SU-DHL-6 (cell line): Measurements from ENCODE around the gene ESRRB.
A peak's percentile ranks its signal among the peaks of the same experiment; 100 is the strongest.

Source experiments
- H2AFZ ChIP-seq: fragments of 200-600 bp; sonication (generic); 2 replicates; pipeline ENCODE4 v1.6.1; 2014; ENCODE audit warnings: low read depth, mild to moderate bottlenecking, moderate library complexity, mixed read lengths, antibody characterized with exemption, low read length; ENCODE audit not compliant: severe bottlenecking
- H3F3A ChIP-seq: fragments of 200-600 bp; shearing (Covaris generic); 2 replicates; pipeline ENCODE4 v1.6.0; 2016; ENCODE audit warnings: antibody characterized with exemption, mild to moderate bottlenecking; ENCODE audit not compliant: insufficient read depth
- H3K27ac ChIP-seq: fragments of 200-600 bp; sonication (generic); 2 replicates; pipeline ENCODE4 v1.5.1; 2016; ENCODE audit warnings: low read depth, mild to moderate bottlenecking, low read length, moderate library complexity, mixed read lengths
- H3K27me3 ChIP-seq: fragments of 200-600 bp; sonication (generic), shearing (Covaris generic); 2 replicates; pipeline ENCODE4 v1.6.0; 2014; ENCODE audit warnings: mild to moderate bottlenecking, low read length
- H3K36me3 ChIP-seq: fragments of 200-600 bp; sonication (generic); 2 replicates; pipeline ENCODE4 v1.6.1; 2014; ENCODE audit warnings: mild to moderate bottlenecking, low read length, mixed read lengths
- H3K4me2 ChIP-seq: fragments of 300-600, 200-600 bp; shearing (Covaris generic), sonication (generic); 2 replicates; pipeline ENCODE4 v1.6.0; 2014; ENCODE audit warnings: low read length, low read depth, mild to moderate bottlenecking; ENCODE audit not compliant: poor library complexity, severe bottlenecking
- H3K4me3 ChIP-seq: fragments of 200-600 bp; sonication (generic); 2 replicates; pipeline ENCODE4 v1.5.1; 2014; ENCODE audit warnings: antibody characterized with exemption, low read length, mild to moderate bottlenecking, mixed read lengths; ENCODE audit not compliant: insufficient read depth, poor library complexity, severe bottlenecking
- H3K79me2 ChIP-seq: fragments of 200-600 bp; sonication (generic); 2 replicates; pipeline ENCODE4 v1.6.1; 2014; ENCODE audit warnings: mild to moderate bottlenecking, low read length, moderate library complexity; ENCODE audit not compliant: insufficient read depth
- H3K9ac ChIP-seq: fragments of 200-600 bp; sonication (generic); 2 replicates; pipeline ENCODE4 v1.7.0; 2014; ENCODE audit warnings: mild to moderate bottlenecking, low read length
- H3K9me2 ChIP-seq: fragments of 200-600 bp; sonication (generic); replicated peaks from 2 replicates; pipeline ENCODE4 v1.6.1; 2014; ENCODE audit warnings: low read length; ENCODE audit not compliant: insufficient read depth
- H3K9me3 ChIP-seq: fragments of 200-600 bp; sonication (generic); 2 replicates; pipeline ENCODE4 v1.6.1; 2014; ENCODE audit warnings: low read length, mixed read lengths; ENCODE audit not compliant: insufficient read depth
- H4K20me1 ChIP-seq: fragments of 200-600 bp; sonication (generic); 2 replicates; pipeline ENCODE4 v1.6.1; 2014; ENCODE audit warnings: low read depth, mild to moderate bottlenecking, antibody characterized with exemption, low read length, moderate library complexity, mixed read lengths
- EZH2phosphoT487 ChIP-seq: fragments of 200-600 bp; sonication (generic), shearing (Covaris generic); conservative IDR thresholded peaks from 2 replicates; pipeline ENCODE4 v1.6.1; 2018; ENCODE audit warnings: mild to moderate bottlenecking, antibody characterized with exemption, low read length, moderate library complexity, mixed read lengths
- TF ChIP-seq, protein P1 (sequence below): fragments of 200-600 bp; sonication (generic); IDR thresholded peaks from one replicate; pipeline ENCODE4 v1.5.1; 2017; ENCODE audit warnings: antibody characterized with exemption, mild to moderate bottlenecking, low read length, moderate library complexity; ENCODE audit not compliant: insufficient read depth, poor library complexity, severe bottlenecking

Gene ESRRB

DNA sequence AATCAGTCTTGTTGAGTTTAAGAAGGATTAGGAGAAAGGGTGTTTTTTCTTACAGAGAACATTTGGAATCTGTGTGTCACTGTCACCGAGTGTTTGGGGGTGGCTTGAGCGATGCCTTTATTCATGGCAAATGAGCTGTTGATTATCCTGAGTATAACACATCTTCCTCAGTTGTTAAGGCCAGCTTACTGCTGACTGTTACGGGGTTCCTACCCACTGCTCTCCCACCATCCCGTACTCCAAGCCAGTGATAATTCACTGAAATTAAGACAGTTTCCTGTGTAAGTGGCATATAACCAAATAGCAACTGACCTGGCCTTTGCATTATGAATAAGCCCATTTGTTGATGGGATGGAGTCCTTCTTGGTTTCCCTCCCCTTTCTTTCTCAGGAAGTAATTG lies 9.5 kb downstream of the ESRRB start:
- Histone ChIP-seq H3F3A (no peaks in the 10 kb centered on the region), H3K9me3 (no peaks in the 10 kb centered on the region), H3K4me2 (no peak overlapping the region), H3K9ac (no peak overlapping the region), H3K9me2 (no peaks in the 10 kb centered on the region), H2AFZ (no peak overlapping the region), H3K36me3 (no peaks in the 10 kb centered on the region), H3K27me3 (no peaks in the 10 kb centered on the region), H4K20me1 (no peaks in the 10 kb centered on the region), H3K4me3 (no peak overlapping the region), H3K79me2 (no peaks in the 10 kb centered on the region), H3K27ac (no peak overlapping the region)
- TF ChIP-seq, protein P1, sequence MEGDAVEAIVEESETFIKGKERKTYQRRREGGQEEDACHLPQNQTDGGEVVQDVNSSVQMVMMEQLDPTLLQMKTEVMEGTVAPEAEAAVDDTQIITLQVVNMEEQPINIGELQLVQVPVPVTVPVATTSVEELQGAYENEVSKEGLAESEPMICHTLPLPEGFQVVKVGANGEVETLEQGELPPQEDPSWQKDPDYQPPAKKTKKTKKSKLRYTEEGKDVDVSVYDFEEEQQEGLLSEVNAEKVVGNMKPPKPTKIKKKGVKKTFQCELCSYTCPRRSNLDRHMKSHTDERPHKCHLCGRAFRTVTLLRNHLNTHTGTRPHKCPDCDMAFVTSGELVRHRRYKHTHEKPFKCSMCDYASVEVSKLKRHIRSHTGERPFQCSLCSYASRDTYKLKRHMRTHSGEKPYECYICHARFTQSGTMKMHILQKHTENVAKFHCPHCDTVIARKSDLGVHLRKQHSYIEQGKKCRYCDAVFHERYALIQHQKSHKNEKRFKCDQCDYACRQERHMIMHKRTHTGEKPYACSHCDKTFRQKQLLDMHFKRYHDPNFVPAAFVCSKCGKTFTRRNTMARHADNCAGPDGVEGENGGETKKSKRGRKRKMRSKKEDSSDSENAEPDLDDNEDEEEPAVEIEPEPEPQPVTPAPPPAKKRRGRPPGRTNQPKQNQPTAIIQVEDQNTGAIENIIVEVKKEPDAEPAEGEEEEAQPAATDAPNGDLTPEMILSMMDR: no peak
- no peak for TF ChIP-seq EZH2phosphoT487

DNA sequence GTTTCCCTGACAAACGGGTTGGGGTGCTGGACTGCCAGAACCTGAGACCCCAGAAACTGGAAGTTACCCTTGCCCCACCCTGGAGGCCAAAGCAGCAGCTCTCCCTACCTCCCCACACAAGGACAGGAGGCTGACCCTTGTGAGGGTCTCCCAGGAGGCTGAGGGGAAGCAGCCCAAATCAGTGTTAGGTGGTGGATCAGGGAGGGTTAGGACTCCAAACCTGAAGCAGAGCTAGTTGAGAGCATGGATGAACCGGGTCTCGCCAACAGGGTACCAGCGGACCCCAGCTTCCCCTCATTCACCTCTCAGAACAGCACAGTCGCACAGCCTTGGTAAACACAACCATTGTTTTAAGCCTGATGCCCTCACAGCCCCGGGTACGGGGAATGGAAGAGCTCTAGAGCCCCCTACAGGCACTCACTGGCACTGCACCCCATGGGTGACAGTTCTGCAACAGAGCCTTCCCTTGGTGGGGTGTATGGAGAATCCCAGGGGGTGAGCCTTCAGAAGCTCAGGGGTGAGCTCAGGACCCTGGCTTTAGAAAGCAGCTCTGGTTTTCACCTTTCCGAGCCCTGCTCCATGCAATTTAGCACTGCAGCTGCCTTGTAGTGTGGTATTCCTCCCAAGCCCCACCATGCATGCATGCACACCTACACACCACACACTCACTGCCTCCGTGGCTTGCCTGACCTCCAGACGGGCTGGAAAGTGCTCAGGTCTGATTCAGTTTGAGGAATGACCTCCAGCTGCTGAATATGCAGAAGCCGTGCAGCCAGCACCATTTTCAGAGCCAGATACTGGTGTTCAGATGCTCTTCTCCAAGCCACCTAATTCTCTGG lies 11.2 kb downstream of the ESRRB start:
- H3K27me3 ChIP-seq: no peaks in the 10 kb centered on the region
- TF ChIP-seq, protein P1: peak; percentile 87
- TF ChIP-seq EZH2phosphoT487: no peak
- H3K9me2 ChIP-seq: no peaks in the 10 kb centered on the region
- no peaks in the 10 kb centered on the region for H3F3A ChIP-seq
- no peak overlapping the region for H3K9ac ChIP-seq
- H2AFZ ChIP-seq: no peak overlapping the region
- H4K20me1 ChIP-seq: no peaks in the 10 kb centered on the region
- no peak overlapping the region for H3K27ac ChIP-seq
- no peak overlapping the region for H3K4me2 ChIP-seq
- no peaks in the 10 kb centered on the region for H3K36me3 ChIP-seq
- H3K9me3 ChIP-seq: no peaks in the 10 kb centered on the region
- H3K79me2 ChIP-seq: no peaks in the 10 kb centered on the region
- no peak overlapping the region for H3K4me3 ChIP-seq

DNA sequence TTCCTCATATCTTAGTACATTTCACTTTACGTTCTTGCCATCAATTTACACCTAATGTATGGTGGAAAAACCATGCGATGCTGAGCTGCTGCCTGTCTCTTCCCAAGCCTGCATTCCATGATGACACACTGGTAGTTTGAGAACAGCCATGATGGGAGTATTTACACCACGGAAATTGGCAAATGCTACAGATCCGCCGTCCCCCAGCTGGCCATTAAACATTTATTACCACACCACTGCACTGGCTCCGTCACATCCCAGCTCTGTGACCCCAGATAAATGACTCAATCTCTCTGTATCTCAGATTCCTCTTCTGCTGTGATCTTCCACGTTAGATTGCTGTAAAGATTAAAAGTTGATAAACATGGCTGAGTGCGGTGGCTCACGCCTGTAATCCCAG lies 13.9 kb downstream of the ESRRB start:
- no peak overlapping the region for H3K4me2 ChIP-seq
- H3K27ac ChIP-seq: no peak overlapping the region
- TF ChIP-seq, protein P1: no peak
- TF ChIP-seq EZH2phosphoT487: no peak

More for the DNA sequence above, 13.9 kb downstream of the ESRRB start:
- Histone ChIP-seq H3F3A (no peaks in the 10 kb centered on the region), H3K9ac (no peak overlapping the region), H3K79me2 (no peaks in the 10 kb centered on the region), H4K20me1 (no peaks in the 10 kb centered on the region), H3K9me3 (no peaks in the 10 kb centered on the region), H3K27me3 (no peaks in the 10 kb centered on the region), H2AFZ (no peak overlapping the region), H3K4me3 (no peak overlapping the region), H3K36me3 (no peaks in the 10 kb centered on the region), H3K9me2 (no peaks in the 10 kb centered on the region)
